LNCAP (cell line): ENCODE results near the gene FBN3.

Experiments
- TF ChIP-seq, protein P1 (sequence below): fragments of 450-650 bp; IDR thresholded peaks from 2 replicates; pipeline ENCODE4 v1.5.1; 2017; ENCODE audit warnings: mild to moderate bottlenecking

Gene FBN3

GRCh38 chr19:8149261-8150094 lies at the start of gene FBN3:
Gene FBN3, minus strand, starts transcription at chr19:8149592. Its CDS starts 2,112 bp downstream, at chr19:8147480.
- TF ChIP-seq, protein P1, sequence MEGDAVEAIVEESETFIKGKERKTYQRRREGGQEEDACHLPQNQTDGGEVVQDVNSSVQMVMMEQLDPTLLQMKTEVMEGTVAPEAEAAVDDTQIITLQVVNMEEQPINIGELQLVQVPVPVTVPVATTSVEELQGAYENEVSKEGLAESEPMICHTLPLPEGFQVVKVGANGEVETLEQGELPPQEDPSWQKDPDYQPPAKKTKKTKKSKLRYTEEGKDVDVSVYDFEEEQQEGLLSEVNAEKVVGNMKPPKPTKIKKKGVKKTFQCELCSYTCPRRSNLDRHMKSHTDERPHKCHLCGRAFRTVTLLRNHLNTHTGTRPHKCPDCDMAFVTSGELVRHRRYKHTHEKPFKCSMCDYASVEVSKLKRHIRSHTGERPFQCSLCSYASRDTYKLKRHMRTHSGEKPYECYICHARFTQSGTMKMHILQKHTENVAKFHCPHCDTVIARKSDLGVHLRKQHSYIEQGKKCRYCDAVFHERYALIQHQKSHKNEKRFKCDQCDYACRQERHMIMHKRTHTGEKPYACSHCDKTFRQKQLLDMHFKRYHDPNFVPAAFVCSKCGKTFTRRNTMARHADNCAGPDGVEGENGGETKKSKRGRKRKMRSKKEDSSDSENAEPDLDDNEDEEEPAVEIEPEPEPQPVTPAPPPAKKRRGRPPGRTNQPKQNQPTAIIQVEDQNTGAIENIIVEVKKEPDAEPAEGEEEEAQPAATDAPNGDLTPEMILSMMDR: no peak

DNA sequence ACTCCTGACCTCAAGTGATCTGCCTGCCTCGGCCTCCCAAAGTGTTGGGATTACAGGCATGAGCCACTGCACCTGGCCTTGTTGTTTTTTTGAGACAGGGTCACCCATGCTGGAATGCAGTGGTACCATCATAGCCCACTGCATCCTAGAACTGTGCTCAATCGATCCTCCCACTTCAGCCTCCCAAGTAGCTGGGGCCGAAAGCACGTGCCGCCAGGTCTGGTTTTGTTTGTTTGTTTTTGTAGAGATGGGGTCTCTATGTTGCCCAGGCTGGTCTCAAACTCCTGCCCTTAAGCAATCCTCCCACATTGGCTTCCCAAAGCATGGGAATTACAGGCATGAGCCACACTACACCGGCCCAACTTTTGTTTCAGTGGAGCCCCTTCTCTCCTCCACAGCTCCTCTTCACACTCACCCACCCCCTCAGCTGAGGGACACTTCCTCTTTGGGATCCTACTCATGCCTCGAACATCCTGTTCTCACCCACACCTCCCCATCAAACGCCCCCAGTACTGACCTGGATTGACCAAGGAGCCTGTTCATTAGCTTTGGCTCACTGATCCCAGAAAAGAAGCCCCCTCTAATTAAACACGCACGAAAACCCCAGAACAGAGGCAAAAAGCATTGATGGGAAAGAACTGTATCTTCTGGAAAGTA lies 47.0 kb upstream of the FBN3 start:
- TF ChIP-seq, protein P1: no peak

- TF ChIP-seq, protein P1: no peak
Measured at GRCh38 chr19:8194528-8195267, 45.3 kb upstream of the FBN3 start.

GRCh38 chr19:8192221-8192820 lies 42.9 kb upstream of the FBN3 start:
- TF ChIP-seq, protein P1: no peak

GRCh38 chr19:8185343-8186068 lies 36.1 kb upstream of the FBN3 start:
- TF ChIP-seq, protein P1: no peak

DNA sequence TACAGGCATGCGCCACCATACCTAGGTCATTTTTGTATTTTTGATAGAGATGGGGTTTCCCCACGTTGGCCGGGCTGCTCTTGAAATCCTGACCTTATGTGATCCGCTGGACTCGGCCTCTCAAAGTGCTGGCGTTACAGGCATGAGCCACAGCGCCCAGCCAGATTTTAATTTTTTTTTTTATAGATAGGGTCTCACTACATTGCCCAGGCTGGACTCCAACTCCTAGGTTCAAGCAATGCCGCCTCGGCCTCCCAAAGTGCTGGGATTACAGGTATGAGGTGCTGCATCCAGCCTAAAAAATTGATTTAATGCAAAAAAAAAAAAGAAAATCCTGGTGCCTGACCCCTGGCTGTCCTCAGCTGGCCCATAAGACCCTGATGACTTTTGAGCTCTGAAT lies 34.9 kb upstream of the FBN3 start:
- TF ChIP-seq, protein P1: no peak

DNA sequence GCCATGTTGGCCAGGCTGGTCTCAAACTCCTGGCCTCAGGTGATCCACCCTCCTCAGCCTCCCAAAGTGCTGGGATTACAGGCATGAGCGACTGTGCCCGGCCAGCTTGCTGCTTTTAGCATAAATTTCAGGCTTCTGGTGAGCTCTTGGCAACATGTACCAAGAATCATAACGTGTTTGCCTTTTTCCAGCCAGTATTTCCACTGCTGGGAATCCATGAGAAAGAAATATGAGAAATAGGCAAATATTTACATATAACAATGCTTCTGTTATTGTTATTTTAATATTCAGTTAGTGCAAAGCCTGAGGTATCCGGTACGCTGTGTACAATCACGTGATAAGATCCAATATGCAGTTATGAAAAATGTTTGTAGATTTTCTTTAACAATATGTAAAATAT lies 30.6 kb upstream of the FBN3 start:
- TF ChIP-seq, protein P1: no peak
